Measurements from ENCODE around the gene DMKN. TPM values are rescaled to one million over a fixed set of nuclear protein-coding genes. Genes with fewer than 3 reads are reported as not detected.

Gene DMKN
- total and polyA plus RNA-seq, 2 experiments from 2014 or later: 57.0 to 99.5 TPM

- 85% methylated on average over 7 of the region's 7 CpGs for WGBS (ENCODE audit: low lambda C conversion rate, missing lambda C conversion rate)
- H2AFZ ChIP-seq: no peak overlapping the region
- no peaks in the 10 kb centered on the region for H3K9me3 ChIP-seq (ENCODE audit: low read depth)
- H3K27me3 ChIP-seq: no peaks in the 10 kb centered on the region
- H3K4me3 ChIP-seq: no peak overlapping the region
- DNase-seq (ENCODE audit: low spot score): no peak
- no peak overlapping the region for H3K27ac ChIP-seq
- H3K4me1 ChIP-seq (ENCODE audit: insufficient read depth): no peaks in the 10 kb centered on the region
- TF ChIP-seq CTCF (IDR thresholded peaks at IDR 0.05; ENCODE audit: poor library complexity) (no peak), EZH2 (IDR thresholded peaks at IDR 0.05; ENCODE audit: borderline replicate concordance) (no peak), EZH2phosphoT487 (IDR thresholded peaks at IDR 0.05; ENCODE audit: low read depth, severe bottlenecking, unreplicated experiment) (no peak)
- H3K4me2 ChIP-seq: no peak overlapping the region
- H3K9me2 ChIP-seq (replicated peaks; ENCODE audit: insufficient read depth): no peaks in the 10 kb centered on the region
- H4K20me1 ChIP-seq (ENCODE audit: insufficient read depth, poor library complexity, severe bottlenecking): no peaks in the 10 kb centered on the region
- no peaks in the 10 kb centered on the region for H3K36me3 ChIP-seq (replicated peaks; ENCODE audit: insufficient read depth, low read depth)
- no peaks in the 10 kb centered on the region for H3K79me2 ChIP-seq
Observed at GRCh38 chr19:35451338-35452096, 61.9 kb downstream of the DMKN start.

DNA sequence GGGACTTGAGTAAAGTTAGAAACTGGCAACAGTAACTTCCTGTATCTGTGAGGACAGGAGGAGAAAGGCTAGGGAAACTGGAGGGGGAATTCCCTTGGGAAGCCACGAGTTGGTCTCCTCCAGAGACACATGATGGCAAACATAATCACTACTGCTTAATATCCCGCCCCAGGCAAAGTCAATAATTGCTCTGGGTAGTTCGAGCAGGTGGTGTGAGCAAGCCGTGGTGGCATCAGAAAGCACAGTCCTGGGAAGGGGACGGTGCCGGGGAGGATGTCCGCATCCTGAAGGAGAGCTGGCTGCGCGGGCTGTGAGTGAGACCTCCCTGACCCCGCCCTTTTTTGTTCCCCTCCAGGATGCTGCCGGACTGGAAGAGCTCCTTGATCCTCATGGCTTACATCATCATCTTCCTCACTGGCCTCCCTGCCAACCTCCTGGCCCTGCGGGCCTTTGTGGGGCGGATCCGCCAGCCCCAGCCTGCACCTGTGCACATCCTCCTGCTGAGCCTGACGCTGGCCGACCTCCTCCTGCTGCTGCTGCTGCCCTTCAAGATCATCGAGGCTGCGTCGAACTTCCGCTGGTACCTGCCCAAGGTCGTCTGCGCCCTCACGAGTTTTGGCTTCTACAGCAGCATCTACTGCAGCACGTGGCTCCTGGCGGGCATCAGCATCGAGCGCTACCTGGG lies 63.9 kb downstream of the DMKN start:
- WGBS (ENCODE audit: low lambda C conversion rate, missing lambda C conversion rate): 83% methylated on average over 27 of the region's 27 CpGs
- no peak overlapping the region for H3K4me3 ChIP-seq
- H3K27ac ChIP-seq: no peak overlapping the region

GRCh38 chr19:35447606-35448469 lies 65.6 kb downstream of the DMKN start, which contains the start of gene FFAR2:
Gene FFAR2 (plus strand): TSS chr19:35448257. CDS start chr19:35449715, 1,458 bp downstream.
- TF ChIP-seq EZH2phosphoT487 (IDR thresholded peaks at IDR 0.05; ENCODE audit: low read depth, severe bottlenecking, unreplicated experiment) (no peak), EZH2 (IDR thresholded peaks at IDR 0.05; ENCODE audit: borderline replicate concordance) (no peak), CTCF (IDR thresholded peaks at IDR 0.05; ENCODE audit: poor library complexity) (no peak)
- Histone ChIP-seq H3K27ac (peak within 1 kb of the TSS; percentile 28), H3K9me3 (ENCODE audit: low read depth) (no peaks in the 10 kb centered on the region), H3K4me1 (ENCODE audit: insufficient read depth) (no peaks in the 10 kb centered on the region), H3K27me3 (no peaks in the 10 kb centered on the region), H3K4me2 (no peak within 1 kb of the TSS), H4K20me1 (ENCODE audit: insufficient read depth, poor library complexity, severe bottlenecking) (no peaks in the 10 kb centered on the region), H3K79me2 (no peaks in the 10 kb centered on the region), H2AFZ (no peak within 1 kb of the TSS), H3K36me3 (replicated peaks; ENCODE audit: insufficient read depth, low read depth) (no peaks in the 10 kb centered on the region), H3K9me2 (replicated peaks; ENCODE audit: insufficient read depth) (no peaks in the 10 kb centered on the region), H3K4me3 (no peak within 1 kb of the TSS)
- no peak for DNase-seq (ENCODE audit: low spot score)
- 91% methylated on average over 12 of the region's 12 CpGs for WGBS (ENCODE audit: low lambda C conversion rate, missing lambda C conversion rate)

More for the DNA sequence above, 63.9 kb downstream of the DMKN start:
- TF ChIP-seq EZH2phosphoT487 (IDR thresholded peaks at IDR 0.05; ENCODE audit: low read depth, severe bottlenecking, unreplicated experiment) (no peak), EZH2 (IDR thresholded peaks at IDR 0.05; ENCODE audit: borderline replicate concordance) (no peak), CTCF (IDR thresholded peaks at IDR 0.05; ENCODE audit: poor library complexity) (no peak)
- Histone ChIP-seq H3K4me2 (no peak overlapping the region), H3K9me2 (replicated peaks; ENCODE audit: insufficient read depth) (no peaks in the 10 kb centered on the region), H4K20me1 (ENCODE audit: insufficient read depth, poor library complexity, severe bottlenecking) (no peaks in the 10 kb centered on the region), H3K9me3 (ENCODE audit: low read depth) (no peaks in the 10 kb centered on the region), H3K79me2 (no peaks in the 10 kb centered on the region), H3K4me1 (ENCODE audit: insufficient read depth) (no peaks in the 10 kb centered on the region), H3K36me3 (replicated peaks; ENCODE audit: insufficient read depth, low read depth) (no peaks in the 10 kb centered on the region), H2AFZ (no peak overlapping the region), H3K27me3 (no peaks in the 10 kb centered on the region)
- DNase-seq (ENCODE audit: low spot score): peak; percentile 66

Other genes starting within 250 kb of the DMKN start
- 55.6 and 61.4 TPM in 2 replicates for gene USF2, start 244.7 kb downstream of the DMKN start, total RNA-seq
- 30.2 and 35.0 TPM in 2 replicates for gene USF2, start 244.7 kb downstream of the DMKN start, polyA plus RNA-seq
- 5.1 and 7.0 TPM in 2 replicates for gene HAMP, start 231.1 kb downstream of the DMKN start, total RNA-seq
- 49.3 and 55.8 TPM in 2 replicates for gene HAMP, start 231.1 kb downstream of the DMKN start, polyA plus RNA-seq
- gene MAG, start 221.5 kb downstream of the DMKN start, total RNA-seq: 2.8 TPM in 1 of 2 replicates, not detected in the other
- 0.47 and 0.81 TPM in 2 replicates for gene MAG, start 221.5 kb downstream of the DMKN start, polyA plus RNA-seq
- gene CD22, start 184.5 kb downstream of the DMKN start, total RNA-seq: 1.6 and 3.5 TPM in 2 replicates
- 1.9 TPM in 1 of 2 replicates, not detected in the other for gene CD22, start 184.5 kb downstream of the DMKN start, polyA plus RNA-seq
- gene FFAR1, start 165.7 kb downstream of the DMKN start, total RNA-seq: not detected in 2 replicates
- not detected in 2 replicates for gene FFAR1, start 165.7 kb downstream of the DMKN start, polyA plus RNA-seq
- gene FFAR3, start 155.2 kb downstream of the DMKN start, total RNA-seq: 0.80 and 1.6 TPM in 2 replicates
- gene FFAR3, start 155.2 kb downstream of the DMKN start, polyA plus RNA-seq: 2.4 TPM in 1 of 2 replicates, not detected in the other
- not detected in 2 replicates for gene GPR42, start 142.6 kb downstream of the DMKN start, total RNA-seq
- 0.17 TPM in 1 of 2 replicates, not detected in the other for gene GPR42, start 142.6 kb downstream of the DMKN start, polyA plus RNA-seq
- 0.16 and 0.20 TPM in 2 replicates for gene FFAR2, start 65.4 kb downstream of the DMKN start, total RNA-seq
- gene FFAR2, start 65.4 kb downstream of the DMKN start, polyA plus RNA-seq: 0.64 TPM in 1 of 2 replicates, not detected in the other
- gene KRTDAP, start 23.2 kb downstream of the DMKN start, total RNA-seq: 1.6 and 2.7 TPM in 2 replicates
- 0.97 and 1.6 TPM in 2 replicates for gene KRTDAP, start 23.2 kb downstream of the DMKN start, polyA plus RNA-seq
- 0.40 TPM in 1 of 2 replicates, not detected in the other for gene SBSN, start 14.7 kb upstream of the DMKN start, total RNA-seq
- gene SBSN, start 14.7 kb upstream of the DMKN start, polyA plus RNA-seq: 0.19 and 0.66 TPM in 2 replicates
- gene GAPDHS, start 19.8 kb upstream of the DMKN start, total RNA-seq: not detected in 2 replicates
- not detected in 2 replicates for gene GAPDHS, start 19.8 kb upstream of the DMKN start, polyA plus RNA-seq
- gene TMEM147, start 32.0 kb upstream of the DMKN start, total RNA-seq: 115 and 133 TPM in 2 replicates
- gene TMEM147, start 32.0 kb upstream of the DMKN start, polyA plus RNA-seq: 287 and 288 TPM in 2 replicates
- 5.0 and 6.4 TPM in 2 replicates for gene ATP4A, start 50.0 kb upstream of the DMKN start, total RNA-seq
- gene ATP4A, start 50.0 kb upstream of the DMKN start, polyA plus RNA-seq: 3.5 and 5.1 TPM in 2 replicates
- gene PMIS2, start 72.5 kb upstream of the DMKN start, total RNA-seq: not detected in 2 replicates
- not detected in 2 replicates for gene PMIS2, start 72.5 kb upstream of the DMKN start, polyA plus RNA-seq
- gene HAUS5, start 99.1 kb upstream of the DMKN start, total RNA-seq: 4.9 and 6.3 TPM in 2 replicates
- gene HAUS5, start 99.1 kb upstream of the DMKN start, polyA plus RNA-seq: 12.6 and 15.4 TPM in 2 replicates
- 43.3 and 43.6 TPM in 2 replicates for gene RBM42, start 115.4 kb upstream of the DMKN start, total RNA-seq
- 113 and 125 TPM in 2 replicates for gene RBM42, start 115.4 kb upstream of the DMKN start, polyA plus RNA-seq
- 1.0 and 1.4 TPM in 2 replicates for gene ETV2, start 128.1 kb upstream of the DMKN start, total RNA-seq
- gene ETV2, start 128.1 kb upstream of the DMKN start, polyA plus RNA-seq: 0.79 and 3.5 TPM in 2 replicates
- 586 and 603 TPM in 2 replicates for gene COX6B1, start 134.7 kb upstream of the DMKN start, total RNA-seq
- gene COX6B1, start 134.7 kb upstream of the DMKN start, polyA plus RNA-seq: 635 and 692 TPM in 2 replicates
- gene UPK1A, start 152.9 kb upstream of the DMKN start, total RNA-seq: 3.6 and 7.8 TPM in 2 replicates
- gene UPK1A, start 152.9 kb upstream of the DMKN start, polyA plus RNA-seq: 19.6 and 27.5 TPM in 2 replicates
- not detected in 2 replicates for gene ZBTB32, start 190.9 kb upstream of the DMKN start, total RNA-seq
- 0.11 and 0.80 TPM in 2 replicates for gene ZBTB32, start 190.9 kb upstream of the DMKN start, polyA plus RNA-seq
- gene KMT2B, start 204.4 kb upstream of the DMKN start, total RNA-seq: 6.9 and 12.8 TPM in 2 replicates
- 9.3 and 10.7 TPM in 2 replicates for gene KMT2B, start 204.4 kb upstream of the DMKN start, polyA plus RNA-seq
- 3.6 and 5.6 TPM in 2 replicates for gene IGFLR1, start 228.8 kb upstream of the DMKN start, total RNA-seq
- gene IGFLR1, start 228.8 kb upstream of the DMKN start, polyA plus RNA-seq: 4.5 and 4.6 TPM in 2 replicates
- gene U2AF1L4, start 231.8 kb upstream of the DMKN start, total RNA-seq: 11.4 and 27.4 TPM in 2 replicates
- gene U2AF1L4, start 231.8 kb upstream of the DMKN start, polyA plus RNA-seq: 60.7 and 76.0 TPM in 2 replicates
- gene PSENEN, start 232.0 kb upstream of the DMKN start, total RNA-seq: 24.8 and 39.1 TPM in 2 replicates
- 106 and 127 TPM in 2 replicates for gene PSENEN, start 232.0 kb upstream of the DMKN start, polyA plus RNA-seq
- gene LIN37, start 234.9 kb upstream of the DMKN start, total RNA-seq: 7.9 and 12.0 TPM in 2 replicates
- gene LIN37, start 234.9 kb upstream of the DMKN start, polyA plus RNA-seq: 13.6 and 17.6 TPM in 2 replicates
- 7.1 and 14.2 TPM in 2 replicates for gene HSPB6, start 243.4 kb upstream of the DMKN start, total RNA-seq
- gene HSPB6, start 243.4 kb upstream of the DMKN start, polyA plus RNA-seq: 235 and 240 TPM in 2 replicates
- gene PROSER3, start 244.5 kb upstream of the DMKN start, total RNA-seq: 3.7 and 12.2 TPM in 2 replicates
- 26.5 and 30.7 TPM in 2 replicates for gene PROSER3, start 244.5 kb upstream of the DMKN start, polyA plus RNA-seq